GF-D8 (cell line): ENCODE data around the gene TRIM71.
"Not testable (repeated sequence)": the region's sequence is repeated elsewhere in the genome, so short reads cannot be mapped to it uniquely, and the experiment has no call there.

ENCODE experiments used
- DNase-seq: peaks from one replicate; lab custom pipeline; 2025; lab: John Stamatoyannopoulos, UW

Gene TRIM71

GRCh38 chr3:32842987-32843386 is 25.2 kb downstream of the TRIM71 start:
- peak; percentile 86 for DNase-seq

GRCh38 chr3:32843510-32844321 is 25.9 kb downstream of the TRIM71 start:
- DNase-seq: no peak

- no peak for DNase-seq
Measured at GRCh38 chr3:32844322-32844654, 26.5 kb downstream of the TRIM71 start.

- DNase-seq: no peak
Measured at GRCh38 chr3:32844914-32845313, 27.1 kb downstream of the TRIM71 start.

GRCh38 chr3:32845546-32845945 is 27.7 kb downstream of the TRIM71 start:
- DNase-seq: not testable (repeated sequence)

GRCh38 chr3:32847045-32847444 is 29.2 kb downstream of the TRIM71 start:
- not testable (repeated sequence) for DNase-seq

- DNase-seq: no peak
Measured at GRCh38 chr3:32847528-32847927, 29.7 kb downstream of the TRIM71 start.

- peak; percentile 86 for DNase-seq
Measured at GRCh38 chr3:32848215-32848614, 30.4 kb downstream of the TRIM71 start.

GRCh38 chr3:32849046-32849445 is 31.2 kb downstream of the TRIM71 start:
- no peak for DNase-seq

- DNase-seq: no peak
Measured at GRCh38 chr3:32850226-32850625, 32.4 kb downstream of the TRIM71 start.

- DNase-seq: no peak
Measured at GRCh38 chr3:32850636-32851035, 32.8 kb downstream of the TRIM71 start.

- DNase-seq: no peak
Measured at GRCh38 chr3:32852146-32852545, 34.3 kb downstream of the TRIM71 start.

GRCh38 chr3:32855350-32855953 is 37.7 kb downstream of the TRIM71 start:
- DNase-seq: no peak

GRCh38 chr3:32856355-32856889 is 38.6 kb downstream of the TRIM71 start:
- DNase-seq: no peak

GRCh38 chr3:32856901-32857507 is 39.2 kb downstream of the TRIM71 start:
- no peak for DNase-seq

GRCh38 chr3:32857921-32858320 is 40.1 kb downstream of the TRIM71 start:
- no peak for DNase-seq

- no peak for DNase-seq
Measured at GRCh38 chr3:32859604-32860237, 41.9 kb downstream of the TRIM71 start.

GRCh38 chr3:32860499-32860898 is 42.7 kb downstream of the TRIM71 start:
- DNase-seq: no peak

GRCh38 chr3:32861681-32862080 is 43.9 kb downstream of the TRIM71 start:
- DNase-seq: no peak

GRCh38 chr3:32862247-32862935 is 44.6 kb downstream of the TRIM71 start:
- no peak for DNase-seq

- DNase-seq: no peak
Measured at GRCh38 chr3:32862936-32863487, 45.2 kb downstream of the TRIM71 start.

GRCh38 chr3:32865383-32865782 is 47.6 kb downstream of the TRIM71 start:
- DNase-seq: no peak
